HUDEP-2 (cell line): ENCODE measurements around the gene C9orf40.

Source experiments
- DNase-seq, 76 experiments: peaks; one replicate each; lab custom pipeline; 2025; ENCODE audit not compliant: unreplicated experiment in 76 of 76; lab: John Stamatoyannopoulos, UW

Gene C9orf40

GRCh38 chr9:74952201-74953151 lies at the start of gene C9orf40:
Gene C9orf40 (minus strand): TSS chr9:74952912. CDS start chr9:74952611, 301 bp downstream.
- DNase-seq: peak in 74 of 76 experiments; percentile 24 to 94 (median 84)

GRCh38 chr9:75001719-75002421 lies 49.2 kb upstream of the C9orf40 start:
- peak in 33 of 76 experiments; percentile 2 to 76 (median 60) for DNase-seq

- DNase-seq: no peak
Observed at GRCh38 chr9:75000835-75001234, 48.1 kb upstream of the C9orf40 start.

- no peak for DNase-seq
Observed at GRCh38 chr9:74985041-74985440, 32.3 kb upstream of the C9orf40 start.

GRCh38 chr9:74983709-74984108 lies 31.0 kb upstream of the C9orf40 start:
- no peak for DNase-seq

- no peak for DNase-seq
Observed at GRCh38 chr9:74979844-74980243, 27.1 kb upstream of the C9orf40 start.

- no peak for DNase-seq
Observed at GRCh38 chr9:74977287-74977686, 24.6 kb upstream of the C9orf40 start.

GRCh38 chr9:74975538-74975937 lies 22.8 kb upstream of the C9orf40 start:
- DNase-seq: no peak

GRCh38 chr9:74974558-74974957 lies 21.8 kb upstream of the C9orf40 start:
- peak in 1 of 76 experiments; percentile 8 for DNase-seq

GRCh38 chr9:74973714-74974113 lies 21.0 kb upstream of the C9orf40 start:
- no peak for DNase-seq

GRCh38 chr9:74963056-74963455 lies 10.3 kb upstream of the C9orf40 start:
- no peak for DNase-seq

GRCh38 chr9:74961496-74961895 lies 8.8 kb upstream of the C9orf40 start:
- no peak for DNase-seq

- DNase-seq: peak in 10 of 76 experiments; percentile 7 to 42 (median 14)
Observed at GRCh38 chr9:74960561-74960960, 7.8 kb upstream of the C9orf40 start.

- no peak for DNase-seq
Observed at GRCh38 chr9:74958587-74958986, 5.9 kb upstream of the C9orf40 start.

GRCh38 chr9:74953235-74953751 lies 581 bp upstream of the C9orf40 start:
- DNase-seq: peak in 5 of 76 experiments; percentile 33 to 50 (median 40)

GRCh38 chr9:74951725-74952151 lies 974 bp downstream of the C9orf40 start:
- peak in 24 of 76 experiments; percentile 6 to 64 (median 40) for DNase-seq

GRCh38 chr9:74951107-74951720 lies 1.5 kb downstream of the C9orf40 start:
- peak in 1 of 76 experiments; percentile 20 for DNase-seq

- peak in 3 of 76 experiments; percentile 3 to 13 (median 11) for DNase-seq
Observed at GRCh38 chr9:74949859-74950855, 2.6 kb downstream of the C9orf40 start.

- peak in 65 of 76 experiments; percentile 4 to 84 (median 47) for DNase-seq
Observed at GRCh38 chr9:74948937-74949336, 3.8 kb downstream of the C9orf40 start.
